Measurements from ENCODE around the gene PDGFRB. TPM values are rescaled to one million over a fixed set of nuclear protein-coding genes. Genes with fewer than 3 reads are reported as not detected.
A peak's percentile ranks its signal among the peaks of the same experiment; 100 is the strongest.

The PDGFRB gene
- total RNA-seq, 4 donors from 2014 or later = 87.5 to 161 (median 113) TPM

GRCh38 chr5:150176745-150177477, 21.3 kb upstream of the PDGFRB start:
- no peaks in the 10 kb centered on the region for H3K27me3 ChIP-seq
- H3K4me1 ChIP-seq = peaks cover 0 to 26% (median 19%) of the 10 kb centered on the region in 3 donors
- WGBS, 2 donors (ENCODE audit: low coverage in 1 of 2) = 76 to 100% methylated on average over 1 to 3 of the region's 8 CpGs
- H3K4me3 ChIP-seq = no peak overlapping the region
- TF ChIP-seq POLR2A (IDR thresholded peaks at IDR 0.05) = no peak
- no peak for TF ChIP-seq POLR2AphosphoS5 (IDR thresholded peaks at IDR 0.05)
- TF ChIP-seq EP300 (IDR thresholded peaks at IDR 0.05) = no peak
- TF ChIP-seq CTCF (IDR thresholded peaks at IDR 0.05) = no peak
- H3K27ac ChIP-seq = no peak overlapping the region
- no peak for ATAC-seq
- H3K9me3 ChIP-seq = no peaks in the 10 kb centered on the region
- H3K36me3 ChIP-seq = no peaks in the 10 kb centered on the region

- peak in 1 of 4 experiments; percentile 48 for TF ChIP-seq CTCF (IDR thresholded peaks at IDR 0.05)
- no peak for TF ChIP-seq POLR2A (IDR thresholded peaks at IDR 0.05)
- no peaks in the 10 kb centered on the region for H3K9me3 ChIP-seq
- 87% methylated on average over 5 of the region's 5 CpGs; no CpG with 5 or more reads in 1 of the 2 donors for WGBS, 2 donors (ENCODE audit: low coverage in 1 of 2)
- H3K27me3 ChIP-seq = peaks cover 3% of the 10 kb centered on the region
- ATAC-seq = no peak
- H3K27ac ChIP-seq = no peak overlapping the region
- H3K36me3 ChIP-seq = no peaks in the 10 kb centered on the region
- peaks cover 0 to 12% (median 10%) of the 10 kb centered on the region in 3 donors for H3K4me1 ChIP-seq
- H3K4me3 ChIP-seq = no peak overlapping the region
Observed at GRCh38 chr5:150175536-150175935, 19.9 kb upstream of the PDGFRB start.

GRCh38 chr5:150175076-150175475, 19.4 kb upstream of the PDGFRB start:
- Histone ChIP-seq H3K27me3 (peaks cover 7% of the 10 kb centered on the region), H3K4me3 (no peak overlapping the region), H3K9me3 (no peaks in the 10 kb centered on the region), H3K36me3 (no peaks in the 10 kb centered on the region), H3K4me1 (peaks cover 0 to 8% (median 5%) of the 10 kb centered on the region in 3 donors), H3K27ac (no peak overlapping the region)
- ATAC-seq = no peak
- WGBS, 2 donors (ENCODE audit: low coverage in 1 of 2) = 20 to 71% methylated on average over 1 of the region's 1 CpG
- TF ChIP-seq POLR2AphosphoS5 (IDR thresholded peaks at IDR 0.05) (no peak), EP300 (IDR thresholded peaks at IDR 0.05) (no peak), CTCF (IDR thresholded peaks at IDR 0.05) (no peak), POLR2A (IDR thresholded peaks at IDR 0.05) (no peak)

- Histone ChIP-seq H3K9me3 (no peaks in the 10 kb centered on the region), H3K4me1 (no peaks in the 10 kb centered on the region), H3K36me3 (no peaks in the 10 kb centered on the region), H3K27ac (no peak overlapping the region), H3K27me3 (peaks cover 14% of the 10 kb centered on the region), H3K4me3 (no peak overlapping the region)
- ATAC-seq = no peak
- WGBS, 2 donors (ENCODE audit: low coverage in 1 of 2) = 85% methylated on average over 6 of the region's 6 CpGs; no CpG with 5 or more reads in 1 of the 2 donors
- no peak for TF ChIP-seq POLR2A (IDR thresholded peaks at IDR 0.05)
- TF ChIP-seq POLR2AphosphoS5 (IDR thresholded peaks at IDR 0.05) = no peak
- no peak for TF ChIP-seq EP300 (IDR thresholded peaks at IDR 0.05)
- TF ChIP-seq CTCF (IDR thresholded peaks at IDR 0.05) = no peak
Observed at GRCh38 chr5:150174285-150174684, 18.6 kb upstream of the PDGFRB start.

GRCh38 chr5:150173161-150173560, 17.5 kb upstream of the PDGFRB start:
- no peak overlapping the region for H3K27ac ChIP-seq
- no peaks in the 10 kb centered on the region for H3K4me1 ChIP-seq
- 71 to 89% methylated on average over 1 to 3 of the region's 3 CpGs for WGBS, 2 donors (ENCODE audit: low coverage in 1 of 2)
- peaks cover 22% of the 10 kb centered on the region for H3K27me3 ChIP-seq
- H3K9me3 ChIP-seq = no peaks in the 10 kb centered on the region
- TF ChIP-seq POLR2AphosphoS5 (IDR thresholded peaks at IDR 0.05) (no peak), EP300 (IDR thresholded peaks at IDR 0.05) (no peak), POLR2A (IDR thresholded peaks at IDR 0.05) (no peak), CTCF (IDR thresholded peaks at IDR 0.05) (no peak)
- no peaks in the 10 kb centered on the region for H3K36me3 ChIP-seq
- no peak for ATAC-seq
- H3K4me3 ChIP-seq = no peak overlapping the region
